WTC11 (cell line): ENCODE results near the gene ATL2. TPM values are rescaled to one million over a fixed set of nuclear protein-coding genes. Genes with fewer than 3 reads are reported as not detected.

Source experiments
- ATAC-seq: fragments of 200-7000 bp; cut with Tn5 transposase; 2 replicates; pipeline ENCODE4 v1.10.0; 2021; ENCODE audit warnings: mild to moderate bottlenecking, moderate library complexity
- CTCF ChIA-PET: fragments of 300-600 bp; sonication (Branson Sonifier 250); formaldehyde crosslinking; loops from one replicate; lab custom pipeline; 2021; ENCODE audit warnings: antibody characterized with exemption; lab: Charles Lee
- POLR2A ChIA-PET: fragments of 350-600 bp; sonication (Branson Sonifier 250); formaldehyde crosslinking; loops from one replicate; lab custom pipeline; 2021; ENCODE audit warnings: antibody characterized with exemption; lab: Charles Lee
- DNase-seq: peaks from one replicate; pipeline ENCODE4 v3.0.0; 2021; ENCODE audit warnings: low spot score
- H3K27ac Mint-ChIP-seq: 2 replicates; pipeline ENCODE4 v1.8.0; 2021; ENCODE audit warnings: mixed read lengths
- H3K27me3 Mint-ChIP-seq: 2 replicates; pipeline ENCODE4 v1.8.0; 2021; ENCODE audit warnings: low read depth, mild to moderate bottlenecking, moderate library complexity, mixed read lengths
- H3K36me3 Mint-ChIP-seq: 2 replicates; pipeline ENCODE4 v1.8.0; 2021; ENCODE audit warnings: mixed read lengths
- H3K4me1 Mint-ChIP-seq: 2 replicates; pipeline ENCODE4 v1.8.0; 2022; ENCODE audit warnings: mixed read lengths
- H3K4me3 Mint-ChIP-seq: 2 replicates; pipeline ENCODE4 v1.8.0; 2021; ENCODE audit warnings: mild to moderate bottlenecking, moderate library complexity, mixed read lengths
- H3K9me3 Mint-ChIP-seq: 2 replicates; pipeline ENCODE4 v1.8.0; 2021; ENCODE audit warnings: mixed read lengths
- GABPB1 ChIP-seq: sonication (generic); formaldehyde crosslinking; IDR thresholded peaks from 2 replicates; pipeline ENCODE4 v1.8.1; 2023; ENCODE audit warnings: mild to moderate bottlenecking, missing genetic modification reagents
- JAZF1 ChIP-seq: fragments of 250-450 bp; sonication (Bioruptor Pico); IDR thresholded peaks from 2 replicates; pipeline ENCODE4 v1.9.0; 2021; ENCODE audit warnings: moderate library complexity, mild to moderate bottlenecking, inconsistent platforms
- MYBL2 ChIP-seq: sonication (generic); formaldehyde crosslinking; IDR thresholded peaks from 2 replicates; pipeline ENCODE4 v1.8.1; 2023; ENCODE audit warnings: mild to moderate bottlenecking, moderate library complexity, missing genetic modification reagents
- NR2C2 ChIP-seq: sonication (generic); formaldehyde crosslinking; IDR thresholded peaks from 2 replicates; pipeline ENCODE4 v1.8.0; 2022; ENCODE audit warnings: mild to moderate bottlenecking, missing genetic modification reagents
- ZNF138 ChIP-seq: sonication (generic); formaldehyde crosslinking; conservative IDR thresholded peaks from 2 replicates; pipeline ENCODE4 v1.8.1; 2022; ENCODE audit warnings: mild to moderate bottlenecking, moderate library complexity, missing genetic modification reagents
- ZNF232 ChIP-seq: sonication (generic); formaldehyde crosslinking; IDR thresholded peaks from 2 replicates; pipeline ENCODE4 v1.8.0; 2022; ENCODE audit warnings: mild to moderate bottlenecking, missing genetic modification reagents
- ZNF317 ChIP-seq: sonication (generic); formaldehyde crosslinking; IDR thresholded peaks from 2 replicates; pipeline ENCODE4 v1.8.1; 2023; ENCODE audit warnings: low read depth, mild to moderate bottlenecking, moderate library complexity, missing genetic modification reagents, borderline replicate concordance
- ZNF396 ChIP-seq: fragments of 250-450 bp; sonication (Bioruptor Pico); IDR thresholded peaks from 2 replicates; pipeline ENCODE4 v1.8.0; 2021; ENCODE audit warnings: mild to moderate bottlenecking, moderate library complexity, borderline replicate concordance
- ZNF416 ChIP-seq: fragments of 250-450 bp; sonication (Bioruptor Pico); IDR thresholded peaks from 2 replicates; pipeline ENCODE4 v1.9.0; 2021; ENCODE audit warnings: mild to moderate bottlenecking, inconsistent platforms
- total RNA-seq: library from RNA; stranded (reverse); gene quantifications from 3 replicates; pipeline ENCODE4 v1.2.3, GENCODE V29; 2021
- TF ChIP-seq, protein P1 (sequence below): sonication (generic); formaldehyde crosslinking; IDR thresholded peaks from 2 replicates; pipeline ENCODE4 v1.8.0; 2022; ENCODE audit warnings: mild to moderate bottlenecking, missing genetic modification reagents
- TF ChIP-seq, protein P2 (sequence below): sonication (generic); formaldehyde crosslinking; IDR thresholded peaks from 2 replicates; pipeline ENCODE4 v1.8.0; 2022; ENCODE audit warnings: mild to moderate bottlenecking, missing genetic modification reagents
- TF ChIP-seq, protein P3 (sequence below): sonication (generic); formaldehyde crosslinking; IDR thresholded peaks from 2 replicates; pipeline ENCODE4 v1.8.0; 2022; ENCODE audit warnings: mild to moderate bottlenecking, missing genetic modification reagents
- TF ChIP-seq, protein P4 (sequence below): fragments of 250-450 bp; sonication (Bioruptor Pico); conservative IDR thresholded peaks from 2 replicates; pipeline ENCODE4 v1.9.0; 2021; ENCODE audit warnings: mild to moderate bottlenecking
- TF ChIP-seq, protein P5 (sequence below): sonication (generic); formaldehyde crosslinking; conservative IDR thresholded peaks from 2 replicates; pipeline ENCODE4 v1.8.1; 2023; ENCODE audit warnings: mild to moderate bottlenecking, low read depth, missing genetic modification reagents, moderate library complexity
- TF ChIP-seq, protein P6 (sequence below): sonication (generic); formaldehyde crosslinking; IDR thresholded peaks from 2 replicates; pipeline ENCODE4 v1.8.1; 2023; ENCODE audit warnings: mild to moderate bottlenecking, moderate library complexity, missing genetic modification reagents
- TF ChIP-seq, protein P7 (sequence below): fragments of 250-450 bp; sonication (Bioruptor Pico); IDR thresholded peaks from 2 replicates; pipeline ENCODE4 v1.9.0; 2021; ENCODE audit warnings: mild to moderate bottlenecking

Gene ATL2
- total RNA-seq, 1 experiment from 2014 or later, result 90.5 TPM

DNA sequence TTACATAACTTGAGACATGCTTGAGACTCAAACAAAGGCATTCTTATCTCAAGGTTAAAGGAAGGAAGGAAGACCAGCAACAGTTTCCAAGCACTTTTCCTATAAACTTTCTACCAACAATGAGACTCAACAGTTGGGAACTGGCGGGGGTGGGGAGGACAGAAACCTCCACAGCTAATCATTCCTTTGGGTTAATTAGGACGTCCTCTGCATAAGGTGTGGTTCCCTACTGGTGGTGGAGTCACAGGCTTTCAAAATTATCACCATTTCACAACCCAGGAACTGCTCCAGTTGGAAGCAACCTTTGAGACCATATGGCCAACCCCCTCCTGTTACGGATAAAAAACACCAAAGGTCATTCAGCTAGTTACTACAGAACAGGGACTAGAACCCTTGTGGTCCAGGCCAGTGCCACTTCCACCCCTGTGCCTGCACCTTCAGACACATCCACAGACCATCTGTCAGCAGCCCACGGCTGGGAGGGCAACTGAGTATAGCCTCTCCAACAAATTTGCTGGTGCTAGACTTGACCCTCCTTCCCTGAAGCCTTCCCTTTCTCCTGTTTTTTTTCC is 30.1 kb upstream of the ATL2 start:
- ChIA-PET POLR2A (no interaction called here), CTCF (no interaction called here)
- no peak for DNase-seq
- no peak for TF ChIP-seq ZNF396 (CRISPR knock-in tag)
- TF ChIP-seq GABPB1 (CRISPR knock-in tag), result peak; percentile 62; the same call in 1 of the 2 replicates
- peak; percentile 19; the same call in 1 of the 2 replicates for ATAC-seq
- Mint-ChIP-seq H3K4me1 (peaks cover 37% of the 10 kb centered on the region), H3K4me3 (no peak overlapping the region), H3K36me3 (peaks cover 37% of the 10 kb centered on the region), H3K9me3 (peaks cover 27% of the 10 kb centered on the region), H3K27me3 (peaks cover 2% of the 10 kb centered on the region; the same call in 1 of the 2 replicates), H3K27ac (peak overlapping the region; percentile 3; the same call in 1 of the 2 replicates)

DNA sequence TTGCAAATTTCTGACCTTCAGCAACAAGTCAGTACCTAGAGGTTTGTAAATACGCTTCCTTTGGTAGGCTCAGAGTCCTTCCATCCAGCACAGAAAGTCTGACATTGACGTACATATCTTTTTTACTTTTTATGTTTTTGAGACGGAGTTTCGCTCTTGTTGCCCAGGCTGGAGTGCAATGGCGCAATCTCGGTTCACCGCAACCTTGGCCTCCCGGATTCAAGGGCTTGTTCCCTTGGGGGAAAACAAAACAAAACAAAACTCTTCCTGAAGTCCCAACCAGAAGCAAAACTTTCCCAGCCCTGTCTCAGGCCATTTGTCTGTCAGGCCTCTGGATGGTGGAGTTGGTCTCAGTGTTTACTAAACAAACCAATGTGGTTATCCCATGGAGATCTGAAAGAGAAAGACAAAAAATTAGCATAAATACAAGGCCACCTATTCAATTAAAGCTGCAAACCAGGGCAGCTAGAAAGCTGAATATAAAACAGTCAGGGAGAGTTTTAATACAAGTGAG is 29.6 kb upstream of the ATL2 start:
- peaks cover 28% of the 10 kb centered on the region for H3K9me3 Mint-ChIP-seq
- no peak for DNase-seq
- ChIA-PET POLR2A (no interaction called here), CTCF (no interaction called here)
- H3K36me3 Mint-ChIP-seq, result peaks cover 37% of the 10 kb centered on the region
- peak; percentile 40; the same call in 1 of the 2 replicates for ATAC-seq
- peaks cover 37% of the 10 kb centered on the region for H3K4me1 Mint-ChIP-seq
- TF ChIP-seq, protein P1, sequence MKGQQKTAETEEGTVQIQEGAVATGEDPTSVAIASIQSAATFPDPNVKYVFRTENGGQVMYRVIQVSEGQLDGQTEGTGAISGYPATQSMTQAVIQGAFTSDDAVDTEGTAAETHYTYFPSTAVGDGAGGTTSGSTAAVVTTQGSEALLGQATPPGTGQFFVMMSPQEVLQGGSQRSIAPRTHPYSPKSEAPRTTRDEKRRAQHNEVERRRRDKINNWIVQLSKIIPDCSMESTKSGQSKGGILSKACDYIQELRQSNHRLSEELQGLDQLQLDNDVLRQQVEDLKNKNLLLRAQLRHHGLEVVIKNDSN (CRISPR knock-in tag), result no peak
- TF ChIP-seq GABPB1 (CRISPR knock-in tag) (peak; percentile 48; the same call in 1 of the 2 replicates), ZNF416 (CRISPR knock-in tag) (no peak)
- peak overlapping the region; percentile 3 for H3K27ac Mint-ChIP-seq
- H3K27me3 Mint-ChIP-seq, result peaks cover 2% of the 10 kb centered on the region; the same call in 1 of the 2 replicates
- no peak overlapping the region; the same call in 1 of the 2 replicates for H3K4me3 Mint-ChIP-seq

DNA sequence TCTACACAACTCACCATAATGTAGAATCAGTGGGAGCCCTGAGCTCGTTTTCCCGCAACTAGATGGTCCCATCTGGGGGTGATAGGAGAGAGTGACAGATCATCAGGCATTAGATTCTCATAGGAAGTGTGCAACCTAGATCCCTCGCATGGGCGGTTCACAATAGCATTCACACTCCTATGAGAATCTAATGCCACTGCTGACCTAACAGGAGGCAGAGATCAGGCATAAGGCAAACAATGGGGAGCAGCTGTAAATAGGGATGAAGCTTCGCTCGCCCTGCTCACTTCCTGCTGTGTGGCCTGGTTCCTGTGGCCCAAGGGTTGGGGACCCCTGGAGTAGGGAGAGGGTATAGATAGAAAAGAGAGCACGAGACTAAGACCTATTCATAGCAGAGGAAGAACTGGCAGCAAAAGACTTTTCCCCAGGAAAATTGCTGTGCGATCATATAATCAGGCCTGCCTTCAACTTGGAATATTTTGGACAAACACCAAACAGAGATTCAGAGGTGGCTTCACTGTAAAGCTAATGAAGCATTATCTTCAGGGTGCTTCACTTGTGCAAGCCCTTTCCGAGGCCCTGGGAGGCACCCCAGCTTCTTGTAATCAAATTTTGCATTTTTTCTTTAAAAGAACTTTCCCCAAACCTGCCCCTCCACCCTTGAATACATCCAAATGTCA is 29.0 kb upstream of the ATL2 start:
- H3K36me3 Mint-ChIP-seq, result peaks cover 32% of the 10 kb centered on the region
- ChIA-PET POLR2A (no interaction called here), CTCF (interaction anchor here (1.6 kb wide), 1 partner anchor 102 kb away, joined by 4 read pairs; no protein-coding TSS in a partner anchor)
- DNase-seq (no peak), ATAC-seq (no peak)
- H3K9me3 Mint-ChIP-seq, result peaks cover 25% of the 10 kb centered on the region
- no peak for TF ChIP-seq ZNF138 (CRISPR knock-in tag)
- TF ChIP-seq, protein P2, sequence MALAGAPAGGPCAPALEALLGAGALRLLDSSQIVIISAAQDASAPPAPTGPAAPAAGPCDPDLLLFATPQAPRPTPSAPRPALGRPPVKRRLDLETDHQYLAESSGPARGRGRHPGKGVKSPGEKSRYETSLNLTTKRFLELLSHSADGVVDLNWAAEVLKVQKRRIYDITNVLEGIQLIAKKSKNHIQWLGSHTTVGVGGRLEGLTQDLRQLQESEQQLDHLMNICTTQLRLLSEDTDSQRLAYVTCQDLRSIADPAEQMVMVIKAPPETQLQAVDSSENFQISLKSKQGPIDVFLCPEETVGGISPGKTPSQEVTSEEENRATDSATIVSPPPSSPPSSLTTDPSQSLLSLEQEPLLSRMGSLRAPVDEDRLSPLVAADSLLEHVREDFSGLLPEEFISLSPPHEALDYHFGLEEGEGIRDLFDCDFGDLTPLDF (CRISPR knock-in tag), result no peak
- TF ChIP-seq, protein P3, sequence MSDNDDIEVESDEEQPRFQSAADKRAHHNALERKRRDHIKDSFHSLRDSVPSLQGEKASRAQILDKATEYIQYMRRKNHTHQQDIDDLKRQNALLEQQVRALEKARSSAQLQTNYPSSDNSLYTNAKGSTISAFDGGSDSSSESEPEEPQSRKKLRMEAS (CRISPR knock-in tag), result no peak
- TF ChIP-seq MYBL2 (CRISPR knock-in tag), result no peak
- TF ChIP-seq, protein P4, sequence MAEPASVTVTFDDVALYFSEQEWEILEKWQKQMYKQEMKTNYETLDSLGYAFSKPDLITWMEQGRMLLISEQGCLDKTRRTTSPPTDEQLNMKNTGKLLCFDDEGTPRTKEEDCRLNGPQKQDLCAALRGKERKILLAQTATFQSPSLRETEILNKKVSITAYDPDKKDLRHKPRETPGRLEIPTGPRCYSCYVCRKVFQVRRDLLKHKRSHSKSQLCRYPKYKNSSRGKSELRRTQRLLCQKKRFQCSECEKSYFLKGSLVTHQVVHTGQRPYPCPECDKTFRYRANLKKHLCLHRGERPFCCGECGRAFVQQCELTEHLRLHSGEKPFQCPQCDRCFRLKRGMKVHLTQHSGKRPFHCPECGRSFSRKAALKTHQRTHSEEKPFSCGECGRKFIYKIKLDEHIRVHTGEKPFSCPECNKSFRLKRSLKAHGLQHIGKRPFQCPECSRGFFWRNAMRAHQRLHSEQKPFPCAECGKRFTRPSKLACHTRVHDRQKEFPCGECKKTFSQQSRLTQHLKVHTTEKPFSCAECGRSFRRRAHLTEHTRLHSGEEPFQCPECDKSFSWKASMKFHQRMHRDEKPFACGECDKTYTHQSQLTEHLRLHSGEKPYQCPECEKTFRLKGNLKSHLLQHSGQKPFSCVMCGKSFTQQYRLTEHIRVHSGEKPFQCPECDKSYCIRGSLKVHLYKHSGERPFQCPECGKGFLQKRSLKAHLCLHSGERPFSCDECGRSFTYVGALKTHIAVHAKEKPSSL (CRISPR knock-in tag), result no peak
- no peak for TF ChIP-seq JAZF1 (CRISPR knock-in tag)
- no peak for TF ChIP-seq ZNF396 (CRISPR knock-in tag)
- TF ChIP-seq, protein P5, sequence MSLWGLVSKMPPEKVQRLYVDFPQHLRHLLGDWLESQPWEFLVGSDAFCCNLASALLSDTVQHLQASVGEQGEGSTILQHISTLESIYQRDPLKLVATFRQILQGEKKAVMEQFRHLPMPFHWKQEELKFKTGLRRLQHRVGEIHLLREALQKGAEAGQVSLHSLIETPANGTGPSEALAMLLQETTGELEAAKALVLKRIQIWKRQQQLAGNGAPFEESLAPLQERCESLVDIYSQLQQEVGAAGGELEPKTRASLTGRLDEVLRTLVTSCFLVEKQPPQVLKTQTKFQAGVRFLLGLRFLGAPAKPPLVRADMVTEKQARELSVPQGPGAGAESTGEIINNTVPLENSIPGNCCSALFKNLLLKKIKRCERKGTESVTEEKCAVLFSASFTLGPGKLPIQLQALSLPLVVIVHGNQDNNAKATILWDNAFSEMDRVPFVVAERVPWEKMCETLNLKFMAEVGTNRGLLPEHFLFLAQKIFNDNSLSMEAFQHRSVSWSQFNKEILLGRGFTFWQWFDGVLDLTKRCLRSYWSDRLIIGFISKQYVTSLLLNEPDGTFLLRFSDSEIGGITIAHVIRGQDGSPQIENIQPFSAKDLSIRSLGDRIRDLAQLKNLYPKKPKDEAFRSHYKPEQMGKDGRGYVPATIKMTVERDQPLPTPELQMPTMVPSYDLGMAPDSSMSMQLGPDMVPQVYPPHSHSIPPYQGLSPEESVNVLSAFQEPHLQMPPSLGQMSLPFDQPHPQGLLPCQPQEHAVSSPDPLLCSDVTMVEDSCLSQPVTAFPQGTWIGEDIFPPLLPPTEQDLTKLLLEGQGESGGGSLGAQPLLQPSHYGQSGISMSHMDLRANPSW (CRISPR knock-in tag), result no peak
- no peak for TF ChIP-seq NR2C2 (CRISPR knock-in tag)
- no peak for TF ChIP-seq ZNF317 (CRISPR knock-in tag)
- TF ChIP-seq, protein P6, sequence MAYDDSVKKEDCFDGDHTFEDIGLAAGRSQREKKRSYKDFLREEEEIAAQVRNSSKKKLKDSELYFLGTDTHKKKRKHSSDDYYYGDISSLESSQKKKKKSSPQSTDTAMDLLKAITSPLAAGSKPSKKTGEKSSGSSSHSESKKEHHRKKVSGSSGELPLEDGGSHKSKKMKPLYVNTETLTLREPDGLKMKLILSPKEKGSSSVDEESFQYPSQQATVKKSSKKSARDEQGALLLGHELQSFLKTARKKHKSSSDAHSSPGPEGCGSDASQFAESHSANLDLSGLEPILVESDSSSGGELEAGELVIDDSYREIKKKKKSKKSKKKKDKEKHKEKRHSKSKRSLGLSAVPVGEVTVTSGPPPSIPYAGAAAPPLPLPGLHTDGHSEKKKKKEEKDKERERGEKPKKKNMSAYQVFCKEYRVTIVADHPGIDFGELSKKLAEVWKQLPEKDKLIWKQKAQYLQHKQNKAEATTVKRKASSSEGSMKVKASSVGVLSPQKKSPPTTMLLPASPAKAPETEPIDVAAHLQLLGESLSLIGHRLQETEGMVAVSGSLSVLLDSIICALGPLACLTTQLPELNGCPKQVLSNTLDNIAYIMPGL (CRISPR knock-in tag), result no peak
- TF ChIP-seq, protein P7, sequence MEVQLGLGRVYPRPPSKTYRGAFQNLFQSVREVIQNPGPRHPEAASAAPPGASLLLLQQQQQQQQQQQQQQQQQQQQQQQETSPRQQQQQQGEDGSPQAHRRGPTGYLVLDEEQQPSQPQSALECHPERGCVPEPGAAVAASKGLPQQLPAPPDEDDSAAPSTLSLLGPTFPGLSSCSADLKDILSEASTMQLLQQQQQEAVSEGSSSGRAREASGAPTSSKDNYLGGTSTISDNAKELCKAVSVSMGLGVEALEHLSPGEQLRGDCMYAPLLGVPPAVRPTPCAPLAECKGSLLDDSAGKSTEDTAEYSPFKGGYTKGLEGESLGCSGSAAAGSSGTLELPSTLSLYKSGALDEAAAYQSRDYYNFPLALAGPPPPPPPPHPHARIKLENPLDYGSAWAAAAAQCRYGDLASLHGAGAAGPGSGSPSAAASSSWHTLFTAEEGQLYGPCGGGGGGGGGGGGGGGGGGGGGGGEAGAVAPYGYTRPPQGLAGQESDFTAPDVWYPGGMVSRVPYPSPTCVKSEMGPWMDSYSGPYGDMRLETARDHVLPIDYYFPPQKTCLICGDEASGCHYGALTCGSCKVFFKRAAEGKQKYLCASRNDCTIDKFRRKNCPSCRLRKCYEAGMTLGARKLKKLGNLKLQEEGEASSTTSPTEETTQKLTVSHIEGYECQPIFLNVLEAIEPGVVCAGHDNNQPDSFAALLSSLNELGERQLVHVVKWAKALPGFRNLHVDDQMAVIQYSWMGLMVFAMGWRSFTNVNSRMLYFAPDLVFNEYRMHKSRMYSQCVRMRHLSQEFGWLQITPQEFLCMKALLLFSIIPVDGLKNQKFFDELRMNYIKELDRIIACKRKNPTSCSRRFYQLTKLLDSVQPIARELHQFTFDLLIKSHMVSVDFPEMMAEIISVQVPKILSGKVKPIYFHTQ (CRISPR knock-in tag), result no peak
- no peak for TF ChIP-seq ZNF232 (CRISPR knock-in tag)
- peaks cover 2% of the 10 kb centered on the region; the same call in 1 of the 2 replicates for H3K27me3 Mint-ChIP-seq
- peak overlapping the region; percentile 3 for H3K27ac Mint-ChIP-seq
- H3K4me1 Mint-ChIP-seq, result peaks cover 37% of the 10 kb centered on the region
- H3K4me3 Mint-ChIP-seq, result no peak overlapping the region
